Esophagus muscularis mucosa (tissue), 4 donors: ENCODE measurements around the gene LCK. TPM values are rescaled to one million over a fixed set of nuclear protein-coding genes. Genes with fewer than 3 reads are reported as not detected.

Source experiments
- DNase-seq: peaks from one replicate; pipeline ENCODE4 v3.0.0-alpha.2; 2017; ENCODE audit errors: extremely low spot score
- H3K27ac ChIP-seq, 4 donors: fragments of 200-600 bp; sonication (generic); replicated peaks in 1 of 4; 1 replicate in 3 of 4; 2 replicates in 1 of 4; pipeline ENCODE4 v1.5.1; 2016 to 2019; ENCODE audit warnings: mild to moderate bottlenecking in 1 of 4
- H3K27me3 ChIP-seq, 4 donors: fragments of 200-600 bp; sonication (generic); one replicate each; pipeline versions ENCODE4 v1.5.1 to v1.6.0; 2016 to 2019
- H3K36me3 ChIP-seq, 4 donors: fragments of 200-600 bp; sonication (generic); one replicate each; pipeline ENCODE4 v1.5.1; 2016 to 2019
- H3K4me1 ChIP-seq, 4 donors: fragments of 200-600 bp; sonication (generic); one replicate each; pipeline ENCODE4 v1.5.1; 2016 to 2019
- H3K4me3 ChIP-seq, 4 donors: fragments of 200-600 bp; sonication (generic); 1 replicate in 2 of 4; 2 replicates in 2 of 4; pipeline ENCODE4 v1.5.1; 2016 to 2019; ENCODE audit warnings: mild to moderate bottlenecking in 4 of 4, moderate library complexity in 1 of 4
- H3K9me3 ChIP-seq, 4 donors: fragments of 200-600 bp; sonication (generic); 1 replicate in 3 of 4; 2 replicates in 1 of 4; pipeline ENCODE4 v1.5.1; 2016 to 2019
- CTCF ChIP-seq, 3 experiments: fragments of 200-600 bp in 2 of 3; fragments of 450-650 bp in 1 of 3; sonication (generic) in 2 of 3; IDR thresholded peaks; one replicate each; pipeline ENCODE4 v1.5.1; 2017 to 2019; ENCODE audit warnings: antibody characterized with exemption in 3 of 3, mild to moderate bottlenecking in 2 of 3, moderate library complexity in 1 of 3
- EP300 ChIP-seq: sonication (generic); formaldehyde crosslinking; IDR thresholded peaks from one replicate; pipeline ENCODE4 v1.6.1; 2017; ENCODE audit warnings: antibody characterized with exemption
- POLR2A ChIP-seq: fragments of 450-650 bp; IDR thresholded peaks from one replicate; pipeline ENCODE4 v1.6.1; 2017; ENCODE audit warnings: antibody characterized with exemption, moderate library complexity, mild to moderate bottlenecking, low read depth
- POLR2AphosphoS5 ChIP-seq, 2 donors: sonication (generic); formaldehyde crosslinking; IDR thresholded peaks; one replicate each; pipeline ENCODE4 v1.6.1; 2017; ENCODE audit warnings: antibody characterized with exemption in 2 of 2
- WGBS: methylation state at CpG from one replicate; pipeline ENCODE4 v1.1.5; 2018; 5-methylcytosine and 5-hydroxymethylcytosine counted together
- intact Hi-C: fragments of 100-400 bp; cut with DNase I; formaldehyde crosslinking; loops from one replicate; pipeline ENCODE4 v1.15.1; 2023
- total RNA-seq, 4 donors: library from RNA; depleted of rRNA; stranded (reverse); fragments of >200 nt; gene quantifications; one replicate each; pipeline versions ENCODE4 v1.1.0 to v1.2.1, GENCODE V29; 2016

Gene LCK
- total RNA-seq, 4 donors from 2014 or later, result 0.42 to 2.8 (median 1.1) TPM

- no peak for DNase-seq
- intact Hi-C loops, result no loop called here
- peaks cover 40 to 59% (median 49%) of the 10 kb centered on the region in 4 donors for H3K4me1 ChIP-seq
- H3K36me3 ChIP-seq, result no peaks in the 10 kb centered on the region
- H3K9me3 ChIP-seq, result no peaks in the 10 kb centered on the region
- H3K27ac ChIP-seq, result peak overlapping the region; percentile 28 to 85 (median 78)
- TF ChIP-seq CTCF (IDR thresholded peaks at IDR 0.05), result no peak
- TF ChIP-seq EP300, result no peak
- TF ChIP-seq POLR2A, result no peak
- peak in 1 of 2 donors; percentile 21 for TF ChIP-seq POLR2AphosphoS5 (IDR thresholded peaks at IDR 0.05)
- 38% methylated on average over 7 of the region's 7 CpGs for WGBS
- peak overlapping the region in 3 of 4 donors; percentile 18 to 42 (median 22) for H3K4me3 ChIP-seq
- H3K27me3 ChIP-seq, result no peaks in the 10 kb centered on the region
These were observed 8.7 kb upstream of the LCK start for GRCh38 chr1:32242341-32242851.

GRCh38 chr1:32246888-32247273, 4.2 kb upstream of the LCK start, which contains the start of gene FAM167B:
FAM167B (plus strand) TSS chr1:32247222; CDS start chr1:32247422, 200 bp downstream.
- no peaks in the 10 kb centered on the region for H3K36me3 ChIP-seq
- DNase-seq, result no peak
- H3K27ac ChIP-seq, result peak within 1 kb of the TSS; percentile 48 to 73 (median 62)
- intact Hi-C loops, result no loop called here
- H3K27me3 ChIP-seq, result no peaks in the 10 kb centered on the region
- H3K4me1 ChIP-seq, result peaks cover 55 to 68% (median 65%) of the 10 kb centered on the region in 4 donors
- no peak for TF ChIP-seq POLR2A
- no peak for TF ChIP-seq CTCF (IDR thresholded peaks at IDR 0.05)
- peak; percentile 72 to 74 for TF ChIP-seq POLR2AphosphoS5 (IDR thresholded peaks at IDR 0.05)
- TF ChIP-seq EP300, result peak; percentile 34
- peak within 1 kb of the TSS in 1 of 4 donors; percentile 29 for H3K4me3 ChIP-seq
- WGBS, result 27% methylated on average over 2 of the region's 3 CpGs
- no peaks in the 10 kb centered on the region for H3K9me3 ChIP-seq

- H3K4me3 ChIP-seq, result peak overlapping the region in 1 of 4 donors; percentile 29
- TF ChIP-seq EP300 (no peak), POLR2AphosphoS5 (IDR thresholded peaks at IDR 0.05) (no peak), POLR2A (no peak)
- H3K27me3 ChIP-seq, result no peaks in the 10 kb centered on the region
- intact Hi-C loops, result no loop called here
- WGBS, result 67% methylated on average over 9 of the region's 12 CpGs
- no peak for DNase-seq
- peaks cover 49 to 66% (median 65%) of the 10 kb centered on the region in 4 donors for H3K4me1 ChIP-seq
- H3K27ac ChIP-seq, result peak overlapping the region; percentile 48 to 73 (median 62)
- H3K36me3 ChIP-seq, result no peaks in the 10 kb centered on the region
- H3K9me3 ChIP-seq, result no peaks in the 10 kb centered on the region
These were observed 3.6 kb upstream of the LCK start for GRCh38 chr1:32247452-32247851.

GRCh38 chr1:32247983-32248889, 2.8 kb upstream of the LCK start:
- intact Hi-C loops, result no loop called here
- 13% methylated on average over 13 of the region's 31 CpGs for WGBS
- Histone ChIP-seq H3K27me3 (no peaks in the 10 kb centered on the region), H3K4me3 (peak overlapping the region in 3 of 4 donors; percentile 4 to 27 (median 15)), H3K36me3 (no peaks in the 10 kb centered on the region), H3K9me3 (no peaks in the 10 kb centered on the region), H3K4me1 (peaks cover 41 to 64% (median 63%) of the 10 kb centered on the region in 4 donors), H3K27ac (peak overlapping the region; percentile 48 to 73 (median 62))
- no peak for DNase-seq
- TF ChIP-seq EP300 (no peak), CTCF (IDR thresholded peaks at IDR 0.05) (peak; percentile 75 to 92 (median 81)), POLR2AphosphoS5 (IDR thresholded peaks at IDR 0.05) (peak; percentile 39 to 41), POLR2A (no peak)
